Epithelial cell of proximal tubule (primary cell): ENCODE data around the gene LEKR1. TPM values are rescaled to one million over a fixed set of nuclear protein-coding genes. Genes with fewer than 3 reads are reported as not detected.
"Not testable (repeated sequence)": the region's sequence is repeated elsewhere in the genome, so short reads cannot be mapped to it uniquely, and the experiment has no call there.

ENCODE experiments used
- DNase-seq: peaks from one replicate; pipeline ENCODE4 v3.0.0-alpha.2; 2011; ENCODE audit warnings: low read depth
- H3K4me3 ChIP-seq: 2 replicates; pipeline ENCODE4 v1.5.1; 2011; ENCODE audit warnings: low read depth, mild to moderate bottlenecking, low read length
- CTCF ChIP-seq: conservative IDR thresholded peaks from 2 replicates; pipeline ENCODE4 v1.5.1; 2012; ENCODE audit warnings: low read depth, mild to moderate bottlenecking, low read length
- total RNA-seq: library from RNA; depleted of rRNA; stranded (reverse); fragments of >200 nt; gene quantifications from 2 replicates; pipeline ENCODE4 v1.2.3, GENCODE V29; 2015

The LEKR1 gene
- total RNA-seq, 1 donor from 2014 or later = 0.06 TPM

- no peak for TF ChIP-seq CTCF
- DNase-seq = no peak
- H3K4me3 ChIP-seq = no peak overlapping the region
Observed at GRCh38 chr3:156793851-156794250, 32.3 kb upstream of the LEKR1 start.

- no peak for TF ChIP-seq CTCF
- H3K4me3 ChIP-seq = no peak overlapping the region
- DNase-seq = no peak
Observed at GRCh38 chr3:156795890-156796481, 30.2 kb upstream of the LEKR1 start.

GRCh38 chr3:156797368-156797767, 28.8 kb upstream of the LEKR1 start:
- no peak for TF ChIP-seq CTCF
- H3K4me3 ChIP-seq = no peak overlapping the region
- DNase-seq = no peak

- not testable (repeated sequence) for H3K4me3 ChIP-seq, DNase-seq
Observed at GRCh38 chr3:156800287-156800686, 25.9 kb upstream of the LEKR1 start.

GRCh38 chr3:156801746-156802145, 24.4 kb upstream of the LEKR1 start:
- TF ChIP-seq CTCF = no peak
- no peak overlapping the region for H3K4me3 ChIP-seq
- DNase-seq = no peak

GRCh38 chr3:156802821-156803606, 23.1 kb upstream of the LEKR1 start:
- H3K4me3 ChIP-seq = no peak overlapping the region
- no peak for TF ChIP-seq CTCF
- DNase-seq = no peak

- no peak for TF ChIP-seq CTCF
- DNase-seq = no peak
- no peak overlapping the region for H3K4me3 ChIP-seq
Observed at GRCh38 chr3:156803952-156804741, 22.0 kb upstream of the LEKR1 start.
